ENCODE measurements around the gene ADARB2. TPM values are rescaled to one million over a fixed set of nuclear protein-coding genes. Genes with fewer than 3 reads are reported as not detected.

The ADARB2 gene
- total RNA-seq, 1 donor from 2014 or later, result 1.2 TPM

- no peak for DNase-seq
- no peak for ATAC-seq
- intact Hi-C loops (cut with DNase I), result no loop called here
Measured at GRCh38 chr10:1274111-1274661, 463.1 kb downstream of the ADARB2 start.

GRCh38 chr10:1273372-1274105 lies 463.8 kb downstream of the ADARB2 start:
- TF ChIP-seq, protein P1, sequence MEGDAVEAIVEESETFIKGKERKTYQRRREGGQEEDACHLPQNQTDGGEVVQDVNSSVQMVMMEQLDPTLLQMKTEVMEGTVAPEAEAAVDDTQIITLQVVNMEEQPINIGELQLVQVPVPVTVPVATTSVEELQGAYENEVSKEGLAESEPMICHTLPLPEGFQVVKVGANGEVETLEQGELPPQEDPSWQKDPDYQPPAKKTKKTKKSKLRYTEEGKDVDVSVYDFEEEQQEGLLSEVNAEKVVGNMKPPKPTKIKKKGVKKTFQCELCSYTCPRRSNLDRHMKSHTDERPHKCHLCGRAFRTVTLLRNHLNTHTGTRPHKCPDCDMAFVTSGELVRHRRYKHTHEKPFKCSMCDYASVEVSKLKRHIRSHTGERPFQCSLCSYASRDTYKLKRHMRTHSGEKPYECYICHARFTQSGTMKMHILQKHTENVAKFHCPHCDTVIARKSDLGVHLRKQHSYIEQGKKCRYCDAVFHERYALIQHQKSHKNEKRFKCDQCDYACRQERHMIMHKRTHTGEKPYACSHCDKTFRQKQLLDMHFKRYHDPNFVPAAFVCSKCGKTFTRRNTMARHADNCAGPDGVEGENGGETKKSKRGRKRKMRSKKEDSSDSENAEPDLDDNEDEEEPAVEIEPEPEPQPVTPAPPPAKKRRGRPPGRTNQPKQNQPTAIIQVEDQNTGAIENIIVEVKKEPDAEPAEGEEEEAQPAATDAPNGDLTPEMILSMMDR (IDR thresholded peaks at IDR 0.05), result no peak

More at GRCh38 chr10:1274111-1274661, 463.1 kb downstream of the ADARB2 start:
- Histone ChIP-seq H3K4me3 (no peak overlapping the region), H3K27me3 (no peaks in the 10 kb centered on the region), H3K9me3 (no peaks in the 10 kb centered on the region), H3K36me3 (no peaks in the 10 kb centered on the region), H3K4me1 (no peaks in the 10 kb centered on the region), H3K27ac (no peak overlapping the region)
- TF ChIP-seq, protein P1 (IDR thresholded peaks at IDR 0.05), result no peak

DNA sequence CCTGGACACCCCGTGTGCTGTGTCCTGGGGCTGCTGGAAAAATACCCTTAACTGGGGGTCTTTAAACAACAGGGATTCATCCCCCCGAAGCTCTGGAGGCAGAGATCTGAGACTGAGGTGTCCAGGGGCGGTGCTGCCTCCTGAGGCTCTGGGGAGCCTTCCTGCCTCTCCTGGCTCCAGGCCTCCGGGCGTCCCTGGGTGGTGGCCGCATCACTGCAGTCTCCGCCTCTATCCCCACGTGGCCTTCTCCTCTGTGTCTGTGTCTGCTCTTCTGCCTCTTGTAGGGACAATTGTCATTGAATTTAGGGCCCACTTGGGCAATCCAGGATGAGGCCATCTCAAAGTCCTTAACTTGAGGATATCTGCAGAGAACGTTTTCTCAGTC lies 464.6 kb downstream of the ADARB2 start:
- no peaks in the 10 kb centered on the region for H3K36me3 ChIP-seq
- H3K27me3 ChIP-seq, result no peaks in the 10 kb centered on the region
- H3K4me3 ChIP-seq, result no peak overlapping the region
- H3K9me3 ChIP-seq, result no peaks in the 10 kb centered on the region
- ATAC-seq (no peak), DNase-seq (no peak)
- TF ChIP-seq, protein P1 (IDR thresholded peaks at IDR 0.05), result no peak
- H3K27ac ChIP-seq, result no peak overlapping the region
- intact Hi-C loops (cut with DNase I), result no loop called here
- H3K4me1 ChIP-seq, result no peaks in the 10 kb centered on the region

More at GRCh38 chr10:1273372-1274105, 463.8 kb downstream of the ADARB2 start:
- H3K4me1 ChIP-seq, result no peaks in the 10 kb centered on the region
- H3K27ac ChIP-seq, result no peak overlapping the region
- no peak for DNase-seq
- no peaks in the 10 kb centered on the region for H3K36me3 ChIP-seq
- no peaks in the 10 kb centered on the region for H3K27me3 ChIP-seq
- no peaks in the 10 kb centered on the region for H3K9me3 ChIP-seq
- H3K4me3 ChIP-seq, result no peak overlapping the region
- intact Hi-C loops (cut with DNase I), result no loop called here
- ATAC-seq, result no peak

GRCh38 chr10:1272079-1272776 lies 465.1 kb downstream of the ADARB2 start:
- no peak overlapping the region for H3K4me3 ChIP-seq
- H3K36me3 ChIP-seq, result no peaks in the 10 kb centered on the region
- TF ChIP-seq, protein P1 (IDR thresholded peaks at IDR 0.05), result no peak
- H3K27me3 ChIP-seq, result no peaks in the 10 kb centered on the region
- no peaks in the 10 kb centered on the region for H3K9me3 ChIP-seq
- H3K27ac ChIP-seq, result no peak overlapping the region
- no peaks in the 10 kb centered on the region for H3K4me1 ChIP-seq
- intact Hi-C loops (cut with DNase I), result no loop called here
- ATAC-seq, result no peak
- no peak for DNase-seq

DNA sequence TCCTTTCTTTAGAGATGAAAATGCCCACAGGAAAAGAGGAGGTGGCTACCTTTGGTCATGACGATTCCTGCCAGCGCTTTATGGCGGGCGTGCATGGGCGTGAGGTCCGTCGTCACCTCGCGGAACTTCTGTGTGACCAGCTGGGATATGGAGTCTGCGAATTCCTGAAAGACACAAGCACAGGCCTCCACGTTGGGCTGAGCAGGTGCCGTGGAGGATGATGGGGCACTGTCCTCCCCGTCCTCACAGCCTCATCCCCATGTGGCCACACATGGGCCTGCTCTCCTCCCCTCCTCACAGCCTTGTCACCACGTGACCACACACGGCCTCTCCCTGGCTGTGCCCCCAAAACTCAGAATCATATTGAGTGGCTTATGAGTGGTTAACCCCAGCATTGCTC lies 466.4 kb downstream of the ADARB2 start:
- H3K9me3 ChIP-seq, result no peaks in the 10 kb centered on the region
- no peaks in the 10 kb centered on the region for H3K27me3 ChIP-seq
- TF ChIP-seq, protein P1 (IDR thresholded peaks at IDR 0.05), result no peak
- intact Hi-C loops (cut with DNase I), result no loop called here
- DNase-seq (no peak), ATAC-seq (no peak)
- no peaks in the 10 kb centered on the region for H3K4me1 ChIP-seq
- H3K36me3 ChIP-seq, result no peaks in the 10 kb centered on the region
- H3K4me3 ChIP-seq, result no peak overlapping the region
- no peak overlapping the region for H3K27ac ChIP-seq
